ENCODE measurements around the gene CFAP73.
"Not testable (repeated sequence)": the region's sequence is repeated elsewhere in the genome, so short reads cannot be mapped to it uniquely, and the experiment has no call there.

The CFAP73 gene

DNA sequence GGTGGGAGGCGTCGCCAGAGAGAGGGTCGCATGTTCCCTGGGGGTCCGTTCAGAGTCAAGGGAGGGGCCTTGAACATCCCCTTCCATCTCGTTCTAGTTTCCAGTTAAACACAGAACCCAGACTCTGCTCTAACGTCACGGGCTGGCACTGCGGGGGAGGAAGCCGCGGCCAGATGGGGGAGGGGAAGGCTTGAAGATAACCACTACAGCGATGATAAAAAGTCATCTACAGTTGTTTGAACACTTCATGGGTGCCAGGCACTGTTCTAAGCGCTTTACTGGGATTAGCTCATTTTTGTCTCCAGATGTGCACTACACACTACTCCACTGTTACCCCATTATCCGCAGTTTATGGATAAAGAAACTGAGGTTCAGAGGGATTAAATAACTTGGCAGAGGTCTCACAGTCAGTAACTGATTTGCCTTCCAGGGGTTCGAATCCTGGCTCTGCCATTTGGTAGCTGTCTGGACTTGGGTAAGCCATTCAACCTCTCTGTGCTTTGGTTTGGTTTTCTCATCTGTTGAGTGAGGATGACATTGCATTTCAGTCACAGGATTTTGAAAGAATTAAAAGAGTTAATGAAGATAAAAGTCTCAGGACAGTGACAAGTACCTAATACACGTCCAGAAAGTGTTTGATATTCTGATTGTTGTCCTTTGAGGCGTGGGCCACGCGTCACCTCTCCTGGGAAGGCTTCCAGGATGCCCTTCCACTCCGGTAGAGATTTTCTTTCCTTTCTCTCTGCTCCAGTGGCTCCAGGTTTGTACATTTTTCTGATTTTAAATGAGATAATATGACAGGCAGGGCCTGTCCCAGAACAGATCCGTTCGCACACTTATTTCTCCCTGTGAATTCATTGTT lies 13.2 kb upstream of the CFAP73 start:
- TF ChIP-seq CTCF (IDR thresholded peaks at IDR 0.05; ENCODE audit: insufficient read depth, low read length, poor library complexity, severe bottlenecking), result no peak
- H3K4me3 ChIP-seq (replicated peaks; ENCODE audit: low read depth, low read length), result no peak overlapping the region
- DNase-seq (ENCODE audit: extremely low read depth, insufficient read length), result no peak

GRCh38 chr12:113136990-113137511 lies 12.5 kb upstream of the CFAP73 start:
- Histone ChIP-seq H3K36me3 (ENCODE audit: control insufficient read depth, insufficient read depth, low read length) (no peaks in the 10 kb centered on the region), H3K4me3 (replicated peaks; ENCODE audit: low read depth, low read length) (no peak overlapping the region), H3K27me3 (replicated peaks; ENCODE audit: control insufficient read depth, insufficient read depth, low read length) (no peaks in the 10 kb centered on the region; the same call in 1 of the 2 replicates)
- DNase-seq (ENCODE audit: extremely low read depth, insufficient read length), result no peak
- TF ChIP-seq CTCF (IDR thresholded peaks at IDR 0.05; ENCODE audit: insufficient read depth, low read length, poor library complexity, severe bottlenecking), result no peak

More for the DNA sequence above, 13.2 kb upstream of the CFAP73 start:
- Histone ChIP-seq H3K36me3 (ENCODE audit: control insufficient read depth, insufficient read depth, low read length) (no peaks in the 10 kb centered on the region), H3K27me3 (replicated peaks; ENCODE audit: control insufficient read depth, insufficient read depth, low read length) (no peaks in the 10 kb centered on the region; the same call in 1 of the 2 replicates)

GRCh38 chr12:113137861-113138783 lies 11.4 kb upstream of the CFAP73 start:
- Histone ChIP-seq H3K36me3 (ENCODE audit: control insufficient read depth, insufficient read depth, low read length) (no peaks in the 10 kb centered on the region), H3K27me3 (replicated peaks; ENCODE audit: control insufficient read depth, insufficient read depth, low read length) (no peaks in the 10 kb centered on the region; the same call in 1 of the 2 replicates), H3K4me3 (replicated peaks; ENCODE audit: low read depth, low read length) (no peak overlapping the region)
- no peak for TF ChIP-seq CTCF (IDR thresholded peaks at IDR 0.05; ENCODE audit: insufficient read depth, low read length, poor library complexity, severe bottlenecking)
- DNase-seq (ENCODE audit: extremely low read depth, insufficient read length), result no peak

- Histone ChIP-seq H3K36me3 (ENCODE audit: control insufficient read depth, insufficient read depth, low read length) (no peaks in the 10 kb centered on the region), H3K4me3 (replicated peaks; ENCODE audit: low read depth, low read length) (no peak overlapping the region), H3K27me3 (replicated peaks; ENCODE audit: control insufficient read depth, insufficient read depth, low read length) (no peaks in the 10 kb centered on the region; the same call in 1 of the 2 replicates)
- DNase-seq (ENCODE audit: extremely low read depth, insufficient read length), result no peak
- no peak for TF ChIP-seq CTCF (IDR thresholded peaks at IDR 0.05; ENCODE audit: insufficient read depth, low read length, poor library complexity, severe bottlenecking)
These were observed 10.7 kb upstream of the CFAP73 start for GRCh38 chr12:113138826-113139225.

DNA sequence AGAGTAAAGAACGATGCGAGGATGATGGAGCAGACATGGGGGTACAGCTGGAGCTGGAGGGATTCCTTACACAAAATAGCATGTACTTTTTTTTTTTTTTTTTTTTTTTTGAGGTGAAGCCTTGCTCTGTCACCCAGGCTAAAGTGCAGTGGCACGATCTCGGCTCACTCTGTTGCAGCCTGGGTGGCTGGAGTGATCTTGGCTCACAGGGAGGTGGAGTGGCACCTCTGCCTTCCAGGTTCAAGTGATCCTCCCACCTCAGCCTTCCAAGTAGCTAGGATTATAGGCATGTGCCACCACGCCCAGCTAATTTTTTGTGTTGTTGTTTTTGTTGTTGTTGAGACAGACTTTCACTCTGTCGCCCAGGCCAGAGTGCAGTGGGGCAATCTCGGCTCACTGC lies 8.8 kb upstream of the CFAP73 start:
- no peak for DNase-seq (ENCODE audit: extremely low read depth, insufficient read length)
- H3K36me3 ChIP-seq (ENCODE audit: control insufficient read depth, insufficient read depth, low read length), result no peaks in the 10 kb centered on the region
- TF ChIP-seq CTCF (IDR thresholded peaks at IDR 0.05; ENCODE audit: insufficient read depth, low read length, poor library complexity, severe bottlenecking), result no peak
- no peak overlapping the region for H3K4me3 ChIP-seq (replicated peaks; ENCODE audit: low read depth, low read length)
- no peaks in the 10 kb centered on the region for H3K27me3 ChIP-seq (replicated peaks; ENCODE audit: control insufficient read depth, insufficient read depth, low read length)

DNA sequence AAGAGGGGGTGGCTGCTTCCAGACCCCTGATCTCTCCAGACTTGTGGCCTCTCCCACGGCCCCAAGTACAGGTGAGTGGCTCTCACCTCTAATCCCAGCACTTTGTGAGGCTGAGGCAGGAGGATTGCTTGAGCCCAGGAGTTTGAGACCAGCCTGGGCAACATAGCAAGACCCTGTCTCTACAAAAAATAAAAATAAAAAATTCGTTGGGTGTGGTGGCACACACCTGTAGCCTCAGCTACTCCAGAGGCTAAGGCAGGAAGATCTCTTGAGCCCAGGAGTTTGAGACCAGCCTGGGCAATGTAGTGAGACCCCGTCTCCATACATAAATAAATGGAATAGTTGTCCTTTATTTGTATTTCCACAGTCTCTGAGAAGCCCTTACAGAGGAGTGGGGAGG lies 7.8 kb upstream of the CFAP73 start:
- H3K4me3 ChIP-seq (replicated peaks; ENCODE audit: low read depth, low read length); H3K27me3 ChIP-seq (replicated peaks; ENCODE audit: control insufficient read depth, insufficient read depth, low read length); H3K36me3 ChIP-seq (ENCODE audit: control insufficient read depth, insufficient read depth, low read length); DNase-seq (ENCODE audit: extremely low read depth, insufficient read length): not testable (repeated sequence)
